ENCODE results near the gene KIRREL3. TPM values are rescaled to one million over a fixed set of nuclear protein-coding genes. Genes with fewer than 3 reads are reported as not detected.
"Not testable (repeated sequence)": the region's sequence is repeated elsewhere in the genome, so short reads cannot be mapped to it uniquely, and the experiment has no call there.

Gene KIRREL3
- total and polyA plus RNA-seq, 7 experiments from 2014 or later, result not detected

- H3K27ac Mint-ChIP-seq, result no peak overlapping the region
- Histone ChIP-seq H3K27me3 (ENCODE audit: control insufficient read depth in 2 of 2, insufficient read depth in 2 of 2, low read length in 2 of 2) (no peaks in the 10 kb centered on the region), H3K36me3 (ENCODE audit: control insufficient read depth in 2 of 3, insufficient read depth in 3 of 3, low read length in 3 of 3) (no peaks in the 10 kb centered on the region), H3K4me1 (ENCODE audit: control insufficient read depth in 2 of 2, insufficient read depth in 2 of 2, low read length in 2 of 2) (no peaks in the 10 kb centered on the region), H3K27ac (ENCODE audit: low read depth, low read length) (no peak overlapping the region), H3K9me3 (ENCODE audit: control insufficient read depth in 2 of 3, low read length in 3 of 3) (no peaks in the 10 kb centered on the region), H3K4me3 (ENCODE audit: low read length) (no peak overlapping the region)
- peaks cover 0 to 7% (median 0%) of the 10 kb centered on the region in 7 donors for H3K4me1 Mint-ChIP-seq
- intact Hi-C loops (cut with micrococcal nuclease), result no loop called here
- ATAC-seq, result no peak
- ChIA-PET CTCF (no interaction called here), POLR2A (no interaction called here)
- H3K4me3 Mint-ChIP-seq, result no peak overlapping the region
- no peaks in the 10 kb centered on the region for H3K9me3 Mint-ChIP-seq
- no peaks in the 10 kb centered on the region for H3K27me3 Mint-ChIP-seq
- H3K36me3 Mint-ChIP-seq, result peaks cover 0 to 8% (median 0%) of the 10 kb centered on the region in 5 donors
- DNase-seq, result no peak
These were observed 624.8 kb downstream of the KIRREL3 start for GRCh38 chr11:126375726-126376125.

GRCh38 chr11:126374562-126375300 lies 625.8 kb downstream of the KIRREL3 start:
- H3K9me3 Mint-ChIP-seq; H3K4me1 Mint-ChIP-seq; CTCF ChIA-PET; POLR2A ChIA-PET; H3K27ac ChIP-seq (ENCODE audit: low read depth, low read length); H3K4me3 ChIP-seq (ENCODE audit: low read length); ATAC-seq; H3K4me1 ChIP-seq (ENCODE audit: control insufficient read depth in 2 of 2, insufficient read depth in 2 of 2, low read length in 2 of 2); H3K36me3 ChIP-seq (ENCODE audit: control insufficient read depth in 2 of 3, insufficient read depth in 3 of 3, low read length in 3 of 3); H3K27ac Mint-ChIP-seq; H3K9me3 ChIP-seq (ENCODE audit: control insufficient read depth in 2 of 3, low read length in 3 of 3); DNase-seq; intact Hi-C loops (cut with micrococcal nuclease); H3K36me3 Mint-ChIP-seq; H3K27me3 Mint-ChIP-seq; H3K27me3 ChIP-seq (ENCODE audit: control insufficient read depth in 2 of 2, insufficient read depth in 2 of 2, low read length in 2 of 2); H3K4me3 Mint-ChIP-seq: not testable (repeated sequence)

GRCh38 chr11:126373389-126374066 lies 627.0 kb downstream of the KIRREL3 start:
- H3K27me3 Mint-ChIP-seq; H3K9me3 ChIP-seq (ENCODE audit: control insufficient read depth in 2 of 3, low read length in 3 of 3); H3K27ac Mint-ChIP-seq; H3K4me3 ChIP-seq (ENCODE audit: low read length); H3K4me3 Mint-ChIP-seq; DNase-seq; H3K36me3 Mint-ChIP-seq; H3K9me3 Mint-ChIP-seq; H3K27me3 ChIP-seq (ENCODE audit: control insufficient read depth in 2 of 2, insufficient read depth in 2 of 2, low read length in 2 of 2); H3K36me3 ChIP-seq (ENCODE audit: control insufficient read depth in 2 of 3, insufficient read depth in 3 of 3, low read length in 3 of 3); POLR2A ChIA-PET; H3K4me1 ChIP-seq (ENCODE audit: control insufficient read depth in 2 of 2, insufficient read depth in 2 of 2, low read length in 2 of 2); intact Hi-C loops (cut with micrococcal nuclease); ATAC-seq; CTCF ChIA-PET; H3K27ac ChIP-seq (ENCODE audit: low read depth, low read length): not testable (repeated sequence)
- peaks cover 0 to 10% (median 0%) of the 10 kb centered on the region in 7 donors for H3K4me1 Mint-ChIP-seq

Small RNA genes lying within 50 kb of the gene (microRNA-seq; reads per million reads assigned to microRNA genes)
- gene MIR3167 (ENCODE audit: borderline microRNAs expressed), result not detected
